Measurements from ENCODE around the gene KMT5B. TPM values are rescaled to one million over a fixed set of nuclear protein-coding genes. Genes with fewer than 3 reads are reported as not detected.

KMT5B gene
- total and polyA plus RNA-seq, 2 of the 4 experiments (the other 2 are of a cell fraction) = 11.2 to 13.4 TPM

DNA sequence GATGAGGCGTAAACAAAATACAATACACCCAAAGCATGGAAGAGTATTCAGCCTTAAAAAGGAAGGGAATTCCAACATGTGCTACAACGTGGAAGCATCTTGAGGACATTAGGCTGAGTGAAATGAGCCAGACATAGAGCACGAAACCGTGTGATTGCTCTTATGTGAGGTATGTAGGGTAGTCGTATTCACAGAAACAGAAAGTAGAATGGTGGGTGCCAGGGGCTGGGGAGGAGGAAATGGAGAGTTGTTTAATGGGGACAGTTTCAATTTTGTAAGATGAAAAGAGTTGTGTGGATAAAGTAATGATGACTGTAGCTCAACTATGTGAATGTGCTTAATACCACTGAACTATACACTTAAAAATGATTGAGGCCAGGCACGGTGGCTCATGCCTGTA is 10.2 kb upstream of the KMT5B start:
- DNase-seq (no peak), ATAC-seq (ENCODE audit: low read depth) (no peak)
- WGBS, 2 experiments (ENCODE audit: extremely low coverage in 2 of 2, insufficient read length in 1 of 2) = no CpG with 5 or more reads among the region's 6 CpGs
- H3K79me1 ChIP-seq (ENCODE audit: low read depth in 1 of 2, low read length in 2 of 2) = no peaks in the 10 kb centered on the region
- H3K56ac ChIP-seq (ENCODE audit: extremely low read depth, insufficient read depth, low read length) = no peak overlapping the region
- no peak overlapping the region for H3K4me2 ChIP-seq (ENCODE audit: low read depth, low read length)
- H3K23ac ChIP-seq (ENCODE audit: low read depth, low read length) = no peak overlapping the region
- no peak overlapping the region for H2AK9ac ChIP-seq (replicated peaks; ENCODE audit: low read depth, low read length, poor library complexity)
- H3K36me3 ChIP-seq (ENCODE audit: control insufficient read depth, insufficient read depth, low read length) = no peaks in the 10 kb centered on the region
- no peaks in the 10 kb centered on the region for H3K9me1 ChIP-seq (ENCODE audit: insufficient read depth, low read length)
- intact Hi-C loops (cut with micrococcal nuclease) = no loop called here
- no peak overlapping the region for H3K4me3 ChIP-seq (ENCODE audit: insufficient read depth, low read depth, low read length)
- ChIA-PET CTCF (interaction anchor here (0.5 to 0.6 kb wide), 2 partner anchors 16 to 338 kb away, joined by 3 read pairs; no protein-coding TSS in a partner anchor), POLR2A (ENCODE audit: unreplicated experiment) (no interaction called here)
- H2BK5ac ChIP-seq (ENCODE audit: low read depth, low read length, poor library complexity, severe bottlenecking) = no peak overlapping the region
- no peak overlapping the region for H2BK20ac ChIP-seq (ENCODE audit: low read depth, low read length)
- no peak overlapping the region for H2BK120ac ChIP-seq (ENCODE audit: low read depth, low read length)
- no peak overlapping the region for H2BK15ac ChIP-seq (ENCODE audit: low read depth, low read length)
- no peak overlapping the region for H3K27ac ChIP-seq (ENCODE audit: insufficient read depth, low read length)
- no peak overlapping the region for H3K4ac ChIP-seq (ENCODE audit: low read depth, low read length)
- H3K9me3 ChIP-seq (ENCODE audit: control insufficient read depth, insufficient read depth, low read length) = peaks cover 8% of the 10 kb centered on the region
- H4K20me1 ChIP-seq (ENCODE audit: insufficient read depth, low read length) = no peaks in the 10 kb centered on the region
- dilution Hi-C loops (cut with HindIII; ENCODE audit: low sequenced_read_pairs, unreplicated experiment) = no loop called here
- no peak overlapping the region for H3K9ac ChIP-seq (ENCODE audit: low read depth, low read length)
- H3K27me3 ChIP-seq (ENCODE audit: control insufficient read depth, insufficient read depth, low read length) = peaks cover 23% of the 10 kb centered on the region
- no peak overlapping the region for H4K8ac ChIP-seq (ENCODE audit: low read depth in 2 of 2, low read length in 2 of 2)
- no peak overlapping the region for H4K91ac ChIP-seq (ENCODE audit: insufficient read depth, low read depth, low read length)
- no peak overlapping the region for H2AFZ ChIP-seq (replicated peaks; ENCODE audit: low read length, poor library complexity)
- H3K14ac ChIP-seq (replicated peaks; ENCODE audit: low read depth, low read length) = no peak overlapping the region
- H3K4me1 ChIP-seq (ENCODE audit: control insufficient read depth, insufficient read depth, low read length) = no peaks in the 10 kb centered on the region
- in situ Hi-C loops (cut with MboI; ENCODE audit: low sequenced_read_pairs) = no loop called here
- no TSS peak for BruUV-seq (replicated peaks)
- no peak overlapping the region for H4K5ac ChIP-seq (ENCODE audit: low read depth, low read length)
- no peak overlapping the region for H2AK5ac ChIP-seq (ENCODE audit: low read depth, low read length)
- no peak overlapping the region for H3K18ac ChIP-seq (ENCODE audit: low read depth, low read length)
- TF ChIP-seq RCOR1 (IDR thresholded peaks at IDR 0.05; ENCODE audit: insufficient replicate concordance, low read length) (no peak), RAD21 (IDR thresholded peaks at IDR 0.05; ENCODE audit: low read length) (no peak), RFX5 (IDR thresholded peaks at IDR 0.05; ENCODE audit: low read depth, low read length) (no peak), MAZ (IDR thresholded peaks at IDR 0.05; ENCODE audit: borderline replicate concordance, low read depth, low read length) (no peak), MXI1 (IDR thresholded peaks at IDR 0.05; ENCODE audit: borderline replicate concordance, low read depth, low read length) (no peak), FOS (IDR thresholded peaks at IDR 0.05; ENCODE audit: low read depth, low read length) (no peak), MAFK (IDR thresholded peaks at IDR 0.05; ENCODE audit: low read depth, low read length) (no peak), POLR2A (IDR thresholded peaks at IDR 0.05; ENCODE audit: low read depth, low read length) (no peak), BHLHE40 (IDR thresholded peaks at IDR 0.05; ENCODE audit: low read depth, low read length) (no peak), CEBPB (IDR thresholded peaks at IDR 0.05; ENCODE audit: low read depth, low read length) (no peak), CHD1 (IDR thresholded peaks at IDR 0.05; ENCODE audit: low read depth, low read length) (no peak), SMC3 (IDR thresholded peaks at IDR 0.05; ENCODE audit: low read depth, low read length) (no peak), NFE2L2 (IDR thresholded peaks at IDR 0.05; ENCODE audit: low read depth, low read length) (no peak)
- TF ChIP-seq, protein P1, sequence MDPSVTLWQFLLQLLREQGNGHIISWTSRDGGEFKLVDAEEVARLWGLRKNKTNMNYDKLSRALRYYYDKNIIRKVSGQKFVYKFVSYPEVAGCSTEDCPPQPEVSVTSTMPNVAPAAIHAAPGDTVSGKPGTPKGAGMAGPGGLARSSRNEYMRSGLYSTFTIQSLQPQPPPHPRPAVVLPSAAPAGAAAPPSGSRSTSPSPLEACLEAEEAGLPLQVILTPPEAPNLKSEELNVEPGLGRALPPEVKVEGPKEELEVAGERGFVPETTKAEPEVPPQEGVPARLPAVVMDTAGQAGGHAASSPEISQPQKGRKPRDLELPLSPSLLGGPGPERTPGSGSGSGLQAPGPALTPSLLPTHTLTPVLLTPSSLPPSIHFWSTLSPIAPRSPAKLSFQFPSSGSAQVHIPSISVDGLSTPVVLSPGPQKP (IDR thresholded peaks at IDR 0.05; ENCODE audit: borderline replicate concordance, low read depth, low read length) = no peak
- TF ChIP-seq, protein P2, sequence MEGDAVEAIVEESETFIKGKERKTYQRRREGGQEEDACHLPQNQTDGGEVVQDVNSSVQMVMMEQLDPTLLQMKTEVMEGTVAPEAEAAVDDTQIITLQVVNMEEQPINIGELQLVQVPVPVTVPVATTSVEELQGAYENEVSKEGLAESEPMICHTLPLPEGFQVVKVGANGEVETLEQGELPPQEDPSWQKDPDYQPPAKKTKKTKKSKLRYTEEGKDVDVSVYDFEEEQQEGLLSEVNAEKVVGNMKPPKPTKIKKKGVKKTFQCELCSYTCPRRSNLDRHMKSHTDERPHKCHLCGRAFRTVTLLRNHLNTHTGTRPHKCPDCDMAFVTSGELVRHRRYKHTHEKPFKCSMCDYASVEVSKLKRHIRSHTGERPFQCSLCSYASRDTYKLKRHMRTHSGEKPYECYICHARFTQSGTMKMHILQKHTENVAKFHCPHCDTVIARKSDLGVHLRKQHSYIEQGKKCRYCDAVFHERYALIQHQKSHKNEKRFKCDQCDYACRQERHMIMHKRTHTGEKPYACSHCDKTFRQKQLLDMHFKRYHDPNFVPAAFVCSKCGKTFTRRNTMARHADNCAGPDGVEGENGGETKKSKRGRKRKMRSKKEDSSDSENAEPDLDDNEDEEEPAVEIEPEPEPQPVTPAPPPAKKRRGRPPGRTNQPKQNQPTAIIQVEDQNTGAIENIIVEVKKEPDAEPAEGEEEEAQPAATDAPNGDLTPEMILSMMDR (conservative IDR thresholded peaks at IDR 0.05; ENCODE audit: low read depth, low read length) = no peak
- TF ChIP-seq, protein P3, sequence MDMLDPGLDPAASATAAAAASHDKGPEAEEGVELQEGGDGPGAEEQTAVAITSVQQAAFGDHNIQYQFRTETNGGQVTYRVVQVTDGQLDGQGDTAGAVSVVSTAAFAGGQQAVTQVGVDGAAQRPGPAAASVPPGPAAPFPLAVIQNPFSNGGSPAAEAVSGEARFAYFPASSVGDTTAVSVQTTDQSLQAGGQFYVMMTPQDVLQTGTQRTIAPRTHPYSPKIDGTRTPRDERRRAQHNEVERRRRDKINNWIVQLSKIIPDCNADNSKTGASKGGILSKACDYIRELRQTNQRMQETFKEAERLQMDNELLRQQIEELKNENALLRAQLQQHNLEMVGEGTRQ (IDR thresholded peaks at IDR 0.05; ENCODE audit: low read depth, low read length) = no peak

All from IMR-90 (cell line).